ENCODE data around the gene MAD1L1. TPM values are rescaled to one million over a fixed set of nuclear protein-coding genes. Genes with fewer than 3 reads are reported as not detected.

Gene MAD1L1
- total and polyA plus RNA-seq, 2 donors (not counting 1 experiment from before 2014, with no cell fraction given), result 9.8 to 29.4 TPM

GRCh38 chr7:2055956-2056355, 176.8 kb downstream of the MAD1L1 start:
- TF ChIP-seq CTCF (conservative IDR thresholded peaks at IDR 0.05 in 1 of 2, IDR thresholded peaks at IDR 0.05 in 1 of 2; ENCODE audit: low read depth in 1 of 2, low read length in 2 of 2), result no peak
- TF ChIP-seq EZH2 (IDR thresholded peaks at IDR 0.05; ENCODE audit: low read length, missing control alignments), result no peak
- no peaks in the 10 kb centered on the region for H3K27me3 ChIP-seq (ENCODE audit: control insufficient read depth, insufficient read depth, low read length)
- DNase-seq (ENCODE audit: low read depth in 2 of 2), result no peak
- H3K4me3 ChIP-seq (replicated peaks in 1 of 4; ENCODE audit: control extremely low read depth in 1 of 4, insufficient read depth in 1 of 4, low read depth in 3 of 4, low read length in 4 of 4), result no peak overlapping the region
- no peaks in the 10 kb centered on the region for H3K36me3 ChIP-seq (ENCODE audit: control insufficient read depth, insufficient read depth, low read length)
- H3K79me2 ChIP-seq (ENCODE audit: control insufficient read depth, insufficient read depth, low read length), result no peaks in the 10 kb centered on the region
- no peak overlapping the region for H3K9ac ChIP-seq (ENCODE audit: insufficient read depth, low read length)
- no peak overlapping the region for H3K27ac ChIP-seq (ENCODE audit: insufficient read depth, low read length)
- H2AFZ ChIP-seq (ENCODE audit: low read length), result no peak overlapping the region
- no peak overlapping the region for H3K4me2 ChIP-seq (ENCODE audit: extremely low read depth, insufficient read depth, low read length)
- H4K20me1 ChIP-seq (ENCODE audit: control insufficient read depth, extremely low read depth, insufficient read depth, low read length), result no peaks in the 10 kb centered on the region
- no peaks in the 10 kb centered on the region for H3K4me1 ChIP-seq (ENCODE audit: control insufficient read depth, extremely low read depth, insufficient read depth, low read length)
- H3K9me3 ChIP-seq (ENCODE audit: control insufficient read depth, insufficient read depth, low read depth, low read length), result peaks cover 3% of the 10 kb centered on the region

GRCh38 chr7:2054927-2055326, 177.8 kb downstream of the MAD1L1 start:
- Histone ChIP-seq H3K36me3 (ENCODE audit: control insufficient read depth, insufficient read depth, low read length) (no peaks in the 10 kb centered on the region), H3K4me1 (ENCODE audit: control insufficient read depth, extremely low read depth, insufficient read depth, low read length) (no peaks in the 10 kb centered on the region), H3K9ac (ENCODE audit: insufficient read depth, low read length) (no peak overlapping the region), H3K27ac (ENCODE audit: insufficient read depth, low read length) (no peak overlapping the region), H4K20me1 (ENCODE audit: control insufficient read depth, extremely low read depth, insufficient read depth, low read length) (no peaks in the 10 kb centered on the region), H3K9me3 (ENCODE audit: control insufficient read depth, insufficient read depth, low read depth, low read length) (no peaks in the 10 kb centered on the region), H3K4me3 (replicated peaks in 1 of 4; ENCODE audit: control extremely low read depth in 1 of 4, insufficient read depth in 1 of 4, low read depth in 3 of 4, low read length in 4 of 4) (no peak overlapping the region), H3K79me2 (ENCODE audit: control insufficient read depth, insufficient read depth, low read length) (no peaks in the 10 kb centered on the region), H2AFZ (ENCODE audit: low read length) (no peak overlapping the region), H3K27me3 (ENCODE audit: control insufficient read depth, insufficient read depth, low read length) (no peaks in the 10 kb centered on the region), H3K4me2 (ENCODE audit: extremely low read depth, insufficient read depth, low read length) (no peak overlapping the region)
- DNase-seq (ENCODE audit: low read depth in 2 of 2), result no peak
- TF ChIP-seq EZH2 (IDR thresholded peaks at IDR 0.05; ENCODE audit: low read length, missing control alignments) (no peak), CTCF (conservative IDR thresholded peaks at IDR 0.05 in 1 of 2, IDR thresholded peaks at IDR 0.05 in 1 of 2; ENCODE audit: low read depth in 1 of 2, low read length in 2 of 2) (no peak)

- Histone ChIP-seq H3K4me3 (replicated peaks in 1 of 4; ENCODE audit: control extremely low read depth in 1 of 4, insufficient read depth in 1 of 4, low read depth in 3 of 4, low read length in 4 of 4) (no peak overlapping the region), H3K36me3 (ENCODE audit: control insufficient read depth, insufficient read depth, low read length) (no peaks in the 10 kb centered on the region), H3K27ac (ENCODE audit: insufficient read depth, low read length) (no peak overlapping the region), H3K4me1 (ENCODE audit: control insufficient read depth, extremely low read depth, insufficient read depth, low read length) (no peaks in the 10 kb centered on the region), H3K9me3 (ENCODE audit: control insufficient read depth, insufficient read depth, low read depth, low read length) (no peaks in the 10 kb centered on the region), H2AFZ (ENCODE audit: low read length) (no peak overlapping the region), H3K27me3 (ENCODE audit: control insufficient read depth, insufficient read depth, low read length) (no peaks in the 10 kb centered on the region), H4K20me1 (ENCODE audit: control insufficient read depth, extremely low read depth, insufficient read depth, low read length) (no peaks in the 10 kb centered on the region), H3K9ac (ENCODE audit: insufficient read depth, low read length) (no peak overlapping the region), H3K4me2 (ENCODE audit: extremely low read depth, insufficient read depth, low read length) (no peak overlapping the region), H3K79me2 (ENCODE audit: control insufficient read depth, insufficient read depth, low read length) (no peaks in the 10 kb centered on the region)
- DNase-seq (ENCODE audit: low read depth in 2 of 2), result no peak
- TF ChIP-seq EZH2 (IDR thresholded peaks at IDR 0.05; ENCODE audit: low read length, missing control alignments), result no peak
- no peak for TF ChIP-seq CTCF (conservative IDR thresholded peaks at IDR 0.05 in 1 of 2, IDR thresholded peaks at IDR 0.05 in 1 of 2; ENCODE audit: low read depth in 1 of 2, low read length in 2 of 2)
These were observed 179.3 kb downstream of the MAD1L1 start for GRCh38 chr7:2053395-2053794.

Measured in fibroblast of lung (primary cell).